DMS53 (cell line): ENCODE measurements around the gene MYL7.
"Not testable (repeated sequence)": the region's sequence is repeated elsewhere in the genome, so short reads cannot be mapped to it uniquely, and the experiment has no call there.

ENCODE experiments used
- DNase-seq: peaks from one replicate; lab custom pipeline; 2025; lab: John Stamatoyannopoulos, UW

MYL7 gene

GRCh38 chr7:44131173-44132029 is 9.7 kb downstream of the MYL7 start:
- DNase-seq = peak; percentile 85

GRCh38 chr7:44128721-44129582 is 12.2 kb downstream of the MYL7 start:
- DNase-seq = no peak

GRCh38 chr7:44127161-44127560 is 14.0 kb downstream of the MYL7 start:
- no peak for DNase-seq

GRCh38 chr7:44126574-44126973 is 14.6 kb downstream of the MYL7 start:
- not testable (repeated sequence) for DNase-seq

- no peak for DNase-seq
Observed at GRCh38 chr7:44124822-44125202, 16.3 kb downstream of the MYL7 start.

GRCh38 chr7:44123190-44124003 is 17.7 kb downstream of the MYL7 start, which contains the start of gene POLD2:
Gene POLD2, minus strand, starts transcription at chr7:44123548. Its CDS starts 1,495 bp downstream, at chr7:44122053.
- peak; percentile 99 for DNase-seq

- no peak for DNase-seq
Observed at GRCh38 chr7:44122529-44122928, 18.6 kb downstream of the MYL7 start.

GRCh38 chr7:44121761-44122420 is 19.2 kb downstream of the MYL7 start:
- no peak for DNase-seq

GRCh38 chr7:44120395-44120794 is 20.7 kb downstream of the MYL7 start:
- no peak for DNase-seq

GRCh38 chr7:44119829-44120380 is 21.2 kb downstream of the MYL7 start:
- no peak for DNase-seq

GRCh38 chr7:44117801-44118429 is 23.2 kb downstream of the MYL7 start:
- DNase-seq = no peak

- DNase-seq = no peak
Observed at GRCh38 chr7:44116789-44117666, 24.1 kb downstream of the MYL7 start.

GRCh38 chr7:44116087-44116788 is 24.9 kb downstream of the MYL7 start:
- DNase-seq = no peak

- DNase-seq = no peak
Observed at GRCh38 chr7:44114586-44115310, 26.4 kb downstream of the MYL7 start.

- no peak for DNase-seq
Observed at GRCh38 chr7:44113764-44114354, 27.3 kb downstream of the MYL7 start.

GRCh38 chr7:44112997-44113763 is 28.0 kb downstream of the MYL7 start:
- peak; percentile 92 for DNase-seq
